Natural killer cell treated with Interleukin-12 subunit alpha and Interleukin-12 subunit beta and Interleukin-15 and Interleukin-18, amount 100 ng/mL, for 72 hours (primary cell): Measurements from ENCODE around the gene NLGN1. TPM values are rescaled to one million over a fixed set of nuclear protein-coding genes. Genes with fewer than 3 reads are reported as not detected.
"Not testable (repeated sequence)": the region's sequence is repeated elsewhere in the genome, so short reads cannot be mapped to it uniquely, and the experiment has no call there.

Experiments used
- ATAC-seq, 2 donors: fragments of 150-1000 bp; cut with Tn5 transposase in 1 of 2; sonication (Bioruptor Pico), chemical (Tn5 transposase) in 1 of 2; 2 replicates each; pipeline ENCODE4 v1.10.0; 2021
- DNase-seq: peaks from one replicate; pipeline ENCODE4 v3.0.0; 2022; ENCODE audit warnings: low spot score
- H3K27ac Mint-ChIP-seq, 2 donors: 1 replicate in 1 of 2; 2 replicates in 1 of 2; pipeline ENCODE4 v1.8.0; 2022; ENCODE audit warnings: mixed read lengths in 2 of 2, mild to moderate bottlenecking in 1 of 2, moderate library complexity in 1 of 2
- H3K27me3 Mint-ChIP-seq, 2 donors: 1 replicate in 1 of 2; 2 replicates in 1 of 2; pipeline ENCODE4 v1.8.0; 2022; ENCODE audit warnings: mixed read lengths in 2 of 2
- H3K36me3 Mint-ChIP-seq: one replicate; pipeline ENCODE4 v1.8.0; 2022; ENCODE audit warnings: mixed read lengths
- H3K4me1 Mint-ChIP-seq, 2 donors: 1 replicate in 1 of 2; 2 replicates in 1 of 2; pipeline ENCODE4 v1.8.0; 2022; ENCODE audit warnings: low read depth in 2 of 2, mixed read lengths in 2 of 2, mild to moderate bottlenecking in 1 of 2
- H3K4me3 Mint-ChIP-seq: one replicate; pipeline ENCODE4 v1.8.0; 2022; ENCODE audit warnings: mixed read lengths
- H3K9me3 Mint-ChIP-seq: 2 replicates; pipeline ENCODE4 v1.8.0; 2022; ENCODE audit warnings: mixed read lengths
- total RNA-seq, 2 donors: library from RNA; stranded (reverse); gene quantifications; one replicate each; pipeline ENCODE4 v1.2.3, GENCODE V29; 2022

NLGN1 gene
- total RNA-seq, 2 donors from 2014 or later = not detected

GRCh38 chr3:173402656-173403055 is 5.1 kb downstream of the NLGN1 start:
- Mint-ChIP-seq H3K4me3 (no peak overlapping the region), H3K4me1 (peaks cover 0 to 7% of the 10 kb centered on the region in 2 donors), H3K36me3 (peaks cover 6% of the 10 kb centered on the region), H3K27me3 (peaks cover 27 to 32% of the 10 kb centered on the region in 2 donors), H3K9me3 (no peaks in the 10 kb centered on the region), H3K27ac (no peak overlapping the region)
- ATAC-seq (no peak), DNase-seq (no peak)

- Mint-ChIP-seq H3K9me3 (no peaks in the 10 kb centered on the region), H3K4me1 (no peaks in the 10 kb centered on the region), H3K36me3 (peaks cover 3% of the 10 kb centered on the region), H3K27me3 (peaks cover 20 to 25% of the 10 kb centered on the region in 2 donors), H3K27ac (no peak overlapping the region), H3K4me3 (no peak overlapping the region)
- no peak for ATAC-seq
- DNase-seq = no peak
These were observed 5.8 kb downstream of the NLGN1 start for GRCh38 chr3:173403376-173403775.

GRCh38 chr3:173404156-173404555 is 6.6 kb downstream of the NLGN1 start:
- Mint-ChIP-seq H3K4me1 (no peaks in the 10 kb centered on the region), H3K4me3 (no peak overlapping the region), H3K27ac (no peak overlapping the region), H3K27me3 (peaks cover 16 to 18% of the 10 kb centered on the region in 2 donors), H3K9me3 (no peaks in the 10 kb centered on the region), H3K36me3 (no peaks in the 10 kb centered on the region)
- DNase-seq (no peak), ATAC-seq (no peak)

GRCh38 chr3:173410436-173410835 is 12.9 kb downstream of the NLGN1 start:
- Mint-ChIP-seq H3K27me3 (peaks cover 0 to 3% of the 10 kb centered on the region in 2 donors), H3K36me3 (no peaks in the 10 kb centered on the region), H3K4me3 (no peak overlapping the region), H3K4me1 (no peaks in the 10 kb centered on the region), H3K27ac (no peak overlapping the region), H3K9me3 (peaks cover 3% of the 10 kb centered on the region)
- ATAC-seq = no peak
- DNase-seq = no peak

- peaks cover 0 to 3% of the 10 kb centered on the region in 2 donors for H3K27me3 Mint-ChIP-seq
- no peaks in the 10 kb centered on the region for H3K36me3 Mint-ChIP-seq
- H3K9me3 Mint-ChIP-seq = peaks cover 3% of the 10 kb centered on the region
- no peak overlapping the region for H3K27ac Mint-ChIP-seq
- ATAC-seq = no peak
- H3K4me1 Mint-ChIP-seq = no peaks in the 10 kb centered on the region
- no peak overlapping the region for H3K4me3 Mint-ChIP-seq
- DNase-seq = no peak
These were observed 13.3 kb downstream of the NLGN1 start for GRCh38 chr3:173410849-173411248.

- no peak overlapping the region for H3K4me3 Mint-ChIP-seq
- ATAC-seq = no peak
- H3K9me3 Mint-ChIP-seq = peaks cover 3% of the 10 kb centered on the region
- DNase-seq = no peak
- no peaks in the 10 kb centered on the region for H3K4me1 Mint-ChIP-seq
- H3K27me3 Mint-ChIP-seq = peaks cover 0 to 3% of the 10 kb centered on the region in 2 donors
- H3K36me3 Mint-ChIP-seq = no peaks in the 10 kb centered on the region
- no peak overlapping the region for H3K27ac Mint-ChIP-seq
These were observed 13.9 kb downstream of the NLGN1 start for GRCh38 chr3:173411375-173411973.

- DNase-seq (no peak), ATAC-seq (no peak)
- no peaks in the 10 kb centered on the region for H3K27me3 Mint-ChIP-seq
- no peak overlapping the region for H3K27ac Mint-ChIP-seq
- H3K9me3 Mint-ChIP-seq = peaks cover 5% of the 10 kb centered on the region
- no peaks in the 10 kb centered on the region for H3K4me1 Mint-ChIP-seq
- H3K4me3 Mint-ChIP-seq = no peak overlapping the region
- no peaks in the 10 kb centered on the region for H3K36me3 Mint-ChIP-seq
These were observed 18.5 kb downstream of the NLGN1 start for GRCh38 chr3:173416070-173416469.

- Mint-ChIP-seq H3K27ac (no peak overlapping the region), H3K36me3 (peaks cover 12% of the 10 kb centered on the region), H3K4me1 (no peaks in the 10 kb centered on the region), H3K4me3 (no peak overlapping the region), H3K27me3 (no peaks in the 10 kb centered on the region), H3K9me3 (peaks cover 11% of the 10 kb centered on the region)
- DNase-seq (no peak), ATAC-seq (no peak)
These were observed 31.5 kb downstream of the NLGN1 start for GRCh38 chr3:173429076-173429475.

GRCh38 chr3:173429527-173429926 is 32.0 kb downstream of the NLGN1 start:
- Mint-ChIP-seq H3K4me3 (no peak overlapping the region), H3K27ac (no peak overlapping the region), H3K9me3 (peaks cover 11% of the 10 kb centered on the region), H3K27me3 (no peaks in the 10 kb centered on the region), H3K36me3 (peaks cover 12% of the 10 kb centered on the region), H3K4me1 (no peaks in the 10 kb centered on the region)
- no peak for ATAC-seq
- no peak for DNase-seq

- DNase-seq (no peak), ATAC-seq (no peak)
- H3K9me3 Mint-ChIP-seq = peaks cover 7% of the 10 kb centered on the region
- no peak overlapping the region for H3K27ac Mint-ChIP-seq
- H3K27me3 Mint-ChIP-seq = no peaks in the 10 kb centered on the region
- H3K36me3 Mint-ChIP-seq = peaks cover 12% of the 10 kb centered on the region
- no peak overlapping the region for H3K4me3 Mint-ChIP-seq
- no peaks in the 10 kb centered on the region for H3K4me1 Mint-ChIP-seq
These were observed 33.0 kb downstream of the NLGN1 start for GRCh38 chr3:173430576-173430975.

GRCh38 chr3:173439004-173439403 is 41.5 kb downstream of the NLGN1 start:
- H3K27ac Mint-ChIP-seq = no peak overlapping the region
- H3K36me3 Mint-ChIP-seq = no peaks in the 10 kb centered on the region
- ATAC-seq (no peak), DNase-seq (no peak)
- no peak overlapping the region for H3K4me3 Mint-ChIP-seq
- H3K27me3 Mint-ChIP-seq = no peaks in the 10 kb centered on the region
- H3K4me1 Mint-ChIP-seq = no peaks in the 10 kb centered on the region
- H3K9me3 Mint-ChIP-seq = peaks cover 15% of the 10 kb centered on the region

- no peaks in the 10 kb centered on the region for H3K4me1 Mint-ChIP-seq
- DNase-seq (no peak), ATAC-seq (no peak)
- no peaks in the 10 kb centered on the region for H3K27me3 Mint-ChIP-seq
- no peaks in the 10 kb centered on the region for H3K36me3 Mint-ChIP-seq
- no peak overlapping the region for H3K27ac Mint-ChIP-seq
- peaks cover 15% of the 10 kb centered on the region for H3K9me3 Mint-ChIP-seq
- no peak overlapping the region for H3K4me3 Mint-ChIP-seq
These were observed 43.0 kb downstream of the NLGN1 start for GRCh38 chr3:173440514-173440913.

GRCh38 chr3:173451561-173451960 is 54.0 kb downstream of the NLGN1 start:
- not testable (repeated sequence) for ATAC-seq, H3K4me3 Mint-ChIP-seq, DNase-seq, H3K27ac Mint-ChIP-seq, H3K4me1 Mint-ChIP-seq, H3K27me3 Mint-ChIP-seq, H3K36me3 Mint-ChIP-seq, H3K9me3 Mint-ChIP-seq

- no peak for DNase-seq
- ATAC-seq = no peak
- Mint-ChIP-seq H3K4me3 (no peak overlapping the region), H3K36me3 (peaks cover 4% of the 10 kb centered on the region), H3K9me3 (peaks cover 7% of the 10 kb centered on the region), H3K27me3 (no peaks in the 10 kb centered on the region), H3K4me1 (no peaks in the 10 kb centered on the region), H3K27ac (no peak overlapping the region)
These were observed 65.7 kb downstream of the NLGN1 start for GRCh38 chr3:173463250-173463649.

- H3K9me3 Mint-ChIP-seq = peaks cover 7% of the 10 kb centered on the region
- H3K27me3 Mint-ChIP-seq = no peaks in the 10 kb centered on the region
- no peak overlapping the region for H3K27ac Mint-ChIP-seq
- ATAC-seq (no peak), DNase-seq (no peak)
- H3K36me3 Mint-ChIP-seq = peaks cover 4% of the 10 kb centered on the region
- H3K4me3 Mint-ChIP-seq = no peak overlapping the region
- no peaks in the 10 kb centered on the region for H3K4me1 Mint-ChIP-seq
These were observed 67.6 kb downstream of the NLGN1 start for GRCh38 chr3:173465112-173465511.
